Measurements from ENCODE around the gene PIWIL4. TPM values are rescaled to one million over a fixed set of nuclear protein-coding genes. Genes with fewer than 3 reads are reported as not detected.

PIWIL4 gene
- total RNA-seq, 1 donor from 2014 or later = 1.0 TPM

- intact Hi-C loops (cut with micrococcal nuclease) = no loop called here
Observed at GRCh38 chr11:94658888-94659287, 91.7 kb downstream of the PIWIL4 start.

DNA sequence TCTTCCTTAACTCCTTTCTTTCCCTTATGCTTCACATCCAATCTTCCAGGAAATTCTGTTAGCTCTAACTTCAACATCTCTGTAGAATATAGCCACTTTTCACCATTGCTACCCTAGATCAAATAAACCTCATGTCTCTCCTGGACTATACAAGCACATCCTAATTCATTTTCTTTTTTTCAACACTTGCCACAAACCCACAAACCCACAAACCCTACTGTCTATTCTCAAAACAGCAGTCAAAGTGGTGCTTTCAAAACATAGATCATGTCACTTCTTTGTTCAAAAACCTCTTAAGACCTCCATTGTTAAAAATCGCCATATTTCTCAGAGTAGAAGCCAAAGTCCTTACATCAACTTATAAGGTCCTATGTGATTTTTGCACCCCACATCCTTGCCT is 94.3 kb downstream of the PIWIL4 start:
- intact Hi-C loops (cut with micrococcal nuclease) = no loop called here

GRCh38 chr11:94662065-94662779 is 95.1 kb downstream of the PIWIL4 start:
- intact Hi-C loops (cut with micrococcal nuclease) = no loop called here

DNA sequence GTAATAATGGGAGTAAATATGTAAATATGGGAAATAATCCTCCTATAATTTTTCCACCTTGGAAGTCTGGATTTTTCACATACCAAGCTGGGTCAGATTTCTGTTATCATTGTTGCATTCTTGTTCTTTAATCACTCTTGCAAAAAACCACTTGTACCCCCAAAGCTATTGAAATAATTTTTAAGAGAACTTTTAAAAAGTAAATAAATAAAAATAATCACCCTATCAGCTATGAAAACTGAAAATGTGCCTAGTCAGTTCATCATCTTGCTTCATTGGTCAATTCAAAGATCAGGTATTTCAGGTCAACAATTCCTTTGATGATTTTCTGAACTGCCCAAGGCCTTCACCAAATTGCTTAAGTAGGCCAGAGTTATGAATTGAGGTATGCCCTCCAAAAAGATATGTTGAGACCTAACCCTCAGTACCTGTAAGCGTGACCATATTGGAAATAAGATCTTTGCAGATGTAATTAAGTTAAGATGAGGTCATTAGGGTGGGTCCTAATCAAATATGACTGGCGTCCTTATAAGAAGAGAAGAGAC is 95.8 kb downstream of the PIWIL4 start:
- intact Hi-C loops (cut with micrococcal nuclease) = no loop called here

DNA sequence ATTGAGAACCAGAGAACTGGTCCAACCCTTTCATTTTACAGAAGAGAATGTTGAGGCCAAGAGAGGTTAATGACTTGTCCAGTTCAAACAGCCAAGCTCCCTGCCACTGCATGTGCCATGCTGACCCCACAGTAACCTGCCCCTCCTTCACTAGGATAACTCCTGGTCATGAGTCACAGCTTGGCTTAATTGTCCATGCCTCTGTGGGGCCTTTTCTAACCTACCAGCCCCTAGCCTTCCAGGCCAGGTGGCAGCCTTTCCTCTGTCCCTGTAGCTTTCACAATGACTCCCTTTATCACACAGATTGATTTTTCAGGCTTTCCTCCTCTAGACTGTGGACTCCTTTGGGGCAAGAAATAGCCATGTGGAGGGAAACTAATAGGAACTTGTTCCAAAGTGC is 97.2 kb downstream of the PIWIL4 start:
- intact Hi-C loops (cut with micrococcal nuclease) = no loop called here

GRCh38 chr11:94665116-94665659 is 98.0 kb downstream of the PIWIL4 start:
- intact Hi-C loops (cut with micrococcal nuclease) = no loop called here

- intact Hi-C loops (cut with micrococcal nuclease) = no loop called here
Observed at GRCh38 chr11:94666792-94667721, 99.9 kb downstream of the PIWIL4 start.

DNA sequence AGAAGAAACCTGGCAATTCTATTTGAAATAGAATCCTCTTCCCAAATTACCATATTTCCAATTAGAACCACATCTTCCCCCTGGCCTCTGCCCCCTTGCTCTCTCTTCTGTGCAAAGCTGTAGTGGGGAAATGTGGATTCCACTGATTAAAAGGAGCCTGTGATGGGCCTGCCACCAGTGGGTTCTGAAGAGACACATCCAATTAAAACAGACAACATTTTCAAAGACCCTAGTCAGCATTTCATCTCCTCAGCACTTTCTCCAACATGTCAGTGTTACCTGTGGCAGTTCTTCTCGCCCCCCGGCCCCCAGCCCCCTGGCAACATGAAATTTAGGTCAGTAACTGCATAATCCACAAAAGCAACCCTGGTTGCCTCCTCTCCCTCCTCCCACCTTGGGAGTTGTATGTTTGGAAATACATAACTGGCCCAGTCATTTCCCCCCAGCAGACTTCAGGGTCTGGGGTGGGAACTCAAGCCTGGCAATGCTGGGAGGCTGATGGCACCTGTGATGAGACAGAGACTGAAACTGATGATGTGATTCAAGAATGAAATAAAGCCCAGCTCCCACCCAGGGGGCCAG is 101.1 kb downstream of the PIWIL4 start:
- intact Hi-C loops (cut with micrococcal nuclease) = no loop called here

DNA sequence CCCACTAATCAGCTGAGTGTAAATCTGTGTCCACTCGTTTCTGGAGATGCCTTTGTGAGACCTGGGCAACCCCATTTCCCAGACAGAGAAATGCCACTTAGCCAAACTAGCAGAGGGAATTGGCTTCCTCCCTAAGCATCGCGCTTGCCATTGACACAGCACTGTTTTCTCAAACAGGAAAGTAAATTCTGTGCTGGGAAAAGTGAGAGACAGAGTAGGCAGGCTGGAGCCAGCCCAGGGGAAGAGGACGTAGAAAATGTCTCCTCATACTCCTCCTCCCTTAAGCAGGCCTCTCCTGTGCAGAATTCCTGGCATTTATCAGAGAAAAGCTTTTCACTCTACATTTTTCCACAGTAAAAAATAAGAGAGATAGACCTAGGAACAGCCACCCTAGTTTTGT is 101.9 kb downstream of the PIWIL4 start:
- intact Hi-C loops (cut with micrococcal nuclease) = no loop called here

Other genes with a start within 250 kb of the PIWIL4 start
- 0.09 and 0.11 TPM in 2 replicates for gene GPR83, start 165.9 kb upstream of the PIWIL4 start, total RNA-seq
- 40.7 and 43.5 TPM in 2 replicates for gene MRE11, start 73.5 kb upstream of the PIWIL4 start, total RNA-seq
- 21.4 and 23.6 TPM in 2 replicates for gene ANKRD49, start 73.4 kb upstream of the PIWIL4 start, total RNA-seq
- not detected in 2 replicates for gene C11orf97, start 54.9 kb upstream of the PIWIL4 start, total RNA-seq
- 8.5 and 8.7 TPM in 2 replicates for gene FUT4, start 23.4 kb upstream of the PIWIL4 start, total RNA-seq
- 4.4 and 5.0 TPM in 2 replicates for gene AMOTL1, start 201.0 kb downstream of the PIWIL4 start, total RNA-seq